ENCODE results near the gene TANK. TPM values are rescaled to one million over a fixed set of nuclear protein-coding genes. Genes with fewer than 3 reads are reported as not detected.

The TANK gene
- total and polyA plus RNA-seq, 2 of the 8 experiments (the other 6 are each of a cell fraction or from before 2014, with no cell fraction given): 7.0 to 26.1 TPM

- peak; percentile 68 for TF ChIP-seq SAP30 (IDR thresholded peaks at IDR 0.05; ENCODE audit: insufficient read depth, insufficient replicate concordance, low read length)
- peak; percentile 67 for TF ChIP-seq KDM4A (IDR thresholded peaks at IDR 0.05; ENCODE audit: low read depth, low read length, severe bottlenecking)
- TF ChIP-seq ATF2 (IDR thresholded peaks at IDR 0.05; ENCODE audit: low read length): 0 out of 2 replicates have a peak, but pooled peaks have one; percentile 18
- TF ChIP-seq CHD7 (IDR thresholded peaks at IDR 0.05; ENCODE audit: insufficient replicate concordance, low read length): no peak
- TF ChIP-seq E2F6 (IDR thresholded peaks at IDR 0.05): peak; percentile 39
These were observed at the start of gene TANK (continued) for GRCh38 chr2:161160226-161161073.

Measured in H1 (cell line).